H1 (cell line): Measurements from ENCODE around the gene HPD. TPM values are rescaled to one million over a fixed set of nuclear protein-coding genes. Genes with fewer than 3 reads are reported as not detected.

Source experiments
- CBX5 ChIP-seq: fragments of 300-800, 300-1000 bp; sonication (generic); IDR thresholded peaks from 2 replicates; pipeline ENCODE4 v1.7.1; 2016; ENCODE audit warnings: antibody characterized with exemption, low read length, low read depth
- CHD1 ChIP-seq: IDR thresholded peaks from 2 replicates; pipeline ENCODE4 v1.6.1; 2012; ENCODE audit warnings: low read depth, low read length, improper control_type of control experiment
- EZH2 ChIP-seq: fragments of 200-600 bp; sonication (generic); IDR thresholded peaks from 2 replicates; pipeline ENCODE4 v1.7.1; 2012; ENCODE audit warnings: low read depth, mild to moderate bottlenecking, moderate library complexity, low read length, inconsistent platforms; ENCODE audit not compliant: severe bottlenecking
- JUND ChIP-seq: IDR thresholded peaks from 2 replicates; pipeline ENCODE4 v1.6.1; 2011; ENCODE audit warnings: mild to moderate bottlenecking, improper control_type of control experiment, low read length
- POLR2AphosphoS5 ChIP-seq: IDR thresholded peaks from 2 replicates; pipeline ENCODE4 v1.6.1; 2011; ENCODE audit warnings: low read depth, low read length
- RBBP5 ChIP-seq: IDR thresholded peaks from 2 replicates; pipeline ENCODE4 v1.7.1; 2012; ENCODE audit warnings: low read depth, mild to moderate bottlenecking, inconsistent platforms, low read length, moderate library complexity, borderline replicate concordance
- SP4 ChIP-seq: IDR thresholded peaks from 2 replicates; pipeline ENCODE4 v1.6.1; 2012; ENCODE audit warnings: low read length, inconsistent platforms
- SUZ12 ChIP-seq: fragments of 200-600 bp; sonication (generic); IDR thresholded peaks from 2 replicates; pipeline ENCODE4 v1.6.1; 2012; ENCODE audit warnings: mild to moderate bottlenecking, inconsistent platforms, low read length, moderate library complexity, mixed read lengths
- TAF1 ChIP-seq: IDR thresholded peaks from 2 replicates; pipeline ENCODE4 v1.6.1; 2011; ENCODE audit warnings: mild to moderate bottlenecking, low read depth, low read length
- polyA plus RNA-seq, 7 experiments: library from polyadenylated mRNA; depleted of rRNA in 3 of 7; stranded (reverse) in 5 of 7; unstranded in 2 of 7; fragments of >200 nt in 5 of 7; fragments of 200-250 nt in 2 of 7; gene quantifications; 1 replicate in 5 of 7; 2 replicates in 1 of 7; 4 replicates in 1 of 7; pipeline versions ENCODE4 v1.2.1 to v1.2.3, GENCODE V29; 2011 to 2013; ENCODE audit warnings: missing spikeins in 2 of 7, mixed read lengths in 2 of 7
- total RNA-seq: library from RNA; stranded (reverse); fragmentation: NEBNext Ultra II Directional; extraction: Animal tissue kit (Norgen Biotek cat#: 25700); gene quantifications from 2 replicates; pipeline ENCODE4 v1.2.1, GENCODE V29; 2021
- TF ChIP-seq, protein P1 (sequence below): IDR thresholded peaks from 2 replicates; pipeline ENCODE4 v1.6.1; 2012; ENCODE audit warnings: inconsistent platforms

Gene HPD
- total and polyA plus RNA-seq, 2 of the 8 experiments (the other 6 are each of a cell fraction or from before 2014, with no cell fraction given): 0.48 to 0.56 TPM

DNA sequence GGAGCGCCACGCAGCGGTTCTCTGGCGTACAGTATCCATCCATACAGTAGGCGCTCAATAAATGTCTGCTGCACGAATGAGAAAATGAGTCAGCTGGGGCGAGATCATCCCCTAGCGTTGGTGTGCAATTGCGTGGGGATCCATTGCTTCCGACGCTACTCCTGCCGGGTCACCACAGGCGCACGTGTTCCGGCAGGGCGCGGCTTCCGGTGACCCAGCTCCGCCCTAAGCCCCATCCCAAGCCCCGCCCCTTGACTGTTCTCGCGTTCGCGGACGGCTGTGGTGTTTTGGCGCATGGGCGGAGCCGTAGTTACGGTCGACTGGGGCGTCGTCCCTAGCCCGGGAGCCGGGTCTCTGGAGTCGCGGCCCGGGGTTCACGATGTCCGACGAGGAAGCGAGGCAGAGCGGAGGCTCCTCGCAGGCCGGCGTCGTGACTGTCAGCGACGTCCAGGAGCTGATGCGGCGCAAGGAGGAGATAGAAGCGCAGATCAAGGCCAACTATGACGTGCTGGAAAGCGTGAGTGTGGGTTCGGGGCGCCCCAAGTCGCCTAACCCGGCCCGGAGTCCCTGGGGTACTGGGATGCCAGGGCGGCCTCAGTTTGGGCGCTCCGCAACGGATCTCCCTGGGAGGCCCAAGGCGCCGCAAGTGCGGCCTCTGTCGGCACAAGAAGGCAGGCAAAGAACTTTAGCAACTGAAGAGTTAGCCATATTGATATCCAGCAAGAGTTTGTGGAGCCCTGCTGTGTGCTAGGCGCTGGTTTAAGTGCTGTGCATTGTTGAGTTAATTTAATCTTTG is 30.0 kb upstream of the HPD start, which contains the start of gene PSMD9 (continued):
- no peak for TF ChIP-seq RBBP5
- TF ChIP-seq JUND: peak; percentile 58; the same call in 1 of the 2 replicates
- no peak for TF ChIP-seq CBX5
- TF ChIP-seq SUZ12: no peak
- no peak for TF ChIP-seq EZH2
- no peak for TF ChIP-seq CHD1
- TF ChIP-seq POLR2AphosphoS5: peak; percentile 45; the same call in 1 of the 2 replicates
- 0 out of 2 replicates have a peak, but pooled peaks have one; percentile 22 for TF ChIP-seq SP4
- TF ChIP-seq, protein P1, sequence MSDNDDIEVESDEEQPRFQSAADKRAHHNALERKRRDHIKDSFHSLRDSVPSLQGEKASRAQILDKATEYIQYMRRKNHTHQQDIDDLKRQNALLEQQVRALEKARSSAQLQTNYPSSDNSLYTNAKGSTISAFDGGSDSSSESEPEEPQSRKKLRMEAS: peak; percentile 99
- peak; percentile 69; the same call in 1 of the 2 replicates for TF ChIP-seq TAF1
